Astrocyte of the spinal cord (primary cell): ENCODE data around the gene INS.
A peak's percentile ranks its signal among the peaks of the same experiment; 100 is the strongest.
"Not testable (repeated sequence)": the region's sequence is repeated elsewhere in the genome, so short reads cannot be mapped to it uniquely, and the experiment has no call there.

Source experiments
- DNase-seq: peaks from one replicate; pipeline ENCODE4 v3.0.0; 2011; ENCODE audit warnings: low read depth, low spot score
- H3K4me3 ChIP-seq: 2 replicates; pipeline ENCODE4 v1.5.1; 2011; ENCODE audit warnings: low read depth, mild to moderate bottlenecking, low read length, moderate library complexity
- CTCF ChIP-seq: IDR thresholded peaks from 2 replicates; pipeline ENCODE4 v1.5.1; 2012; ENCODE audit warnings: low read depth, mild to moderate bottlenecking, low read length, inconsistent platforms
- in situ Hi-C: cut with HindIII; loops from 2 replicates; pipeline ENCODE4 v1.10.0; 2017; ENCODE audit warnings: low sequenced_read_pairs

INS gene

DNA sequence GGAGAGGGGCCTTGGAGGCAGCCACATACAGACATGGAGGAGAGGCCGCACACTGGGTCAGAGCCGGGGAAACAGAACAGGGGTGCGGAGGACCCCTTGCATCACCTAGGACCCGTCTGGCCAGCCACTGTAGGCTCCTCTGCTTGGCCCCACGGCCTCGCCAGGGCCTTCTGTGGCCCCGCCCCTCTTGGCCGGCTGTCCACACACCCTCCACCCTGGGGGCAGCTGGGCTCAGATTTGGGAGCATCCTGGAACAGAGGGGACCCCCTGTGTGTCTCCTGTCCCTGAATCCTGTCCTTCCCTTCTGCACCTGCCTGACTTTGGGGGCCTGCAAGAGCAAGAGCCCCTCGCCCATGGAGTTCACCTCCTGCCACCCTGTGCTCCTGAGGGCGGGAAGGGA, 18.5 kb upstream of the INS start:
- no peak for TF ChIP-seq CTCF
- DNase-seq = no peak
- in situ Hi-C loops = no loop called here

DNA sequence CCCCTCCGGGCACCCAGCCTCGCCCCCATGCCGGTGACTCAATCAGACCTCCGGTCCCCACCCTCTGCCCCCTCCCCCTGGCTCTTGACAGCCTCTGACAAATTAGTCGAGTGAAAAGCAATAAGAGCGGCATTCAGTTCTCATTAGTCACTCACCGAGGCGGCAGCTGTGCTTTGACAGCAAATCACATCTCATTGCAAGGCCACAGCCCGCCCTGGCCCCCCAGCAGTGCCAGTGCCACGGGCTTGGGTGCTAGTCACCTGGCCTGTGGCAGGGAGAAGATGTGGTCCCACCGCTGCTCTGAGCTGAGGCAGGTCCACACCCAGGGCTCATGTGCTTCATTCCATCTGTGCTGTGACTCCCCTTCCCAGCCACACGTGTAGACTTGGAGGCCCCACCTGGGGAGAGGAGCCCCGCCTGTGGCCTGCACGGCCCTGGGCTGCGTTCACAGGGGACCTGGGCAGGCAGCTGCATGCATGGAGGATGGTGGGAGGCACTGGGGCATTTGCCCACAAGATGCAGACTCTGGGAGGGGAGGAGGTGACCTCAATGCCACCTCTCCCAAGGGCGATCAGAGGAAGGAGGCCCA, 18.0 kb upstream of the INS start:
- no peak overlapping the region for H3K4me3 ChIP-seq
- DNase-seq = peak; percentile 57
- TF ChIP-seq CTCF = no peak
- in situ Hi-C loops = no loop called here

More for the DNA sequence above, 18.5 kb upstream of the INS start:
- H3K4me3 ChIP-seq = no peak overlapping the region

GRCh38 chr11:2178055-2178773, 17.2 kb upstream of the INS start:
- DNase-seq, in situ Hi-C loops, H3K4me3 ChIP-seq: not testable (repeated sequence)

DNA sequence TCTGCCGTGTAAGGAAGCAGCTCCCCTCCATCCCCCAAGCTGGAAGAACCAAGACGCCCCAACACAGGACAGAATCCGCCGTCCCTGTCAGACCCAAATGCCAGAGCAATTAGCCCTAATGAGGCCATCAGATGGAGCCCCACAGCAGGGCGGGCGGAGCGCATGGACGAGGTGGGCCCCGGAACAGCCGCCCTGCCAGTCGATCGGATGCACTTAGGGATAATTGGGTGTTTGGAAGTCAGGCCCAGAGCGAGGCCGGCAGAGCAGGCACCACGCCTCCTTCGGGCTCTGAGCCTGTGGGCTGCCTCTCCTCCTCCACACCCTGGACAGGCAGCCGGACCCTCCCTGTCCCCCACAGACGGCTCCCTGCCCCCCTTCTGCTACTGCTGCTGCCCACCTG, 16.1 kb upstream of the INS start:
- no peak for DNase-seq
- no peak for TF ChIP-seq CTCF
- in situ Hi-C loops = no loop called here
- H3K4me3 ChIP-seq = no peak overlapping the region

DNA sequence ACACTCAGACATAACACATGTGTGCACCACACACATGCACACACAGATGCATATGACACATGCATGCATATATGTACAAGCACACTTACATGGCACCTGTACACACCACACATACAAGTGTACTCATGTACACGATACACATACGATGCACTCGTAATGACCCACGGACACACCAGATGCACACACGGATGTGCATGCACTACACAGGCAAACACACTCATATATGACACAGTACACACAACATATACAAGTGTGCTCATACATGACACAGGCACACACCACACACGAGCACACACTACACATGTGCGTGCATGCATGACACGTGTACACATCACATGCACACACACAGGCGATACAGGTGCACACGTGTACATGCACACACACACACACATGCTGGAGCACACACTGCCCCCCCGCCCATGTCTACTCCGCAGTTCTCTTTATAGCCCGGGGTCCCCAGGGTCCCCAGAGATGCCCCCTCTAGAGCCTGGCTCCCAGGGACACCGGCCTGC, 15.4 kb upstream of the INS start:
- H3K4me3 ChIP-seq = no peak overlapping the region
- TF ChIP-seq CTCF = no peak
- DNase-seq = no peak
- in situ Hi-C loops = no loop called here

DNA sequence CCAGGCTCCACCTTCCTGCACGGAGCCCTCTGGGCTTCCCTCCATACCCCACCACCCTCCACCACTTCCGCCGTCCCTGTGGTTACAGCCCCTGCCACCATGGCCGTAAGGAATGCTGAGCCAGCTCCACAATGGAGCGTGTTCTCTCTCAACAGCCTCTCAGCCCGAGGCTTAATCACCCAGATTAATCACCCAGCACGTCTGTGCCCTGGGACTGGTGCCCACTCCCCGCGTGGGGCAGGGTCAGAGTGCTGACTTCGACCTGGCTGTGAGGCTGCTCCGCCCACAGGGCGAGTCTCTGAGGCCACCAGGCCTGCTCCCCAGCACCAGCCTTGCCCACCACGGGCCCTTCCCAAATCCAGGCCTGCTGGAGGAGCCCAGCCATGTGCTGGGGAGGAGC, 14.7 kb upstream of the INS start:
- TF ChIP-seq CTCF = no peak
- H3K4me3 ChIP-seq = no peak overlapping the region
- in situ Hi-C loops = no loop called here
- DNase-seq = peak; percentile 86

GRCh38 chr11:2174361-2174760, 13.4 kb upstream of the INS start:
- H3K4me3 ChIP-seq = no peak overlapping the region
- DNase-seq = no peak
- no peak for TF ChIP-seq CTCF
- in situ Hi-C loops = no loop called here
